Stimulated activated naive CD8-positive, alpha-beta T cell treated with anti-CD3 and anti-CD28 coated beads, Interleukin-15, Interleukin-2, amounts not matched to agents 100 ng/mL and 50 ng/mL, for 24 hours (primary cell): ENCODE measurements around the gene TIMM22.
A peak's percentile ranks its signal among the peaks of the same experiment; 100 is the strongest.
"Not testable (repeated sequence)": the region's sequence is repeated elsewhere in the genome, so short reads cannot be mapped to it uniquely, and the experiment has no call there.

Experiments
- H3K27ac Mint-ChIP-seq: one replicate; pipeline ENCODE4 v1.8.0; 2021; ENCODE audit warnings: mild to moderate bottlenecking, mixed read lengths
- H3K27me3 Mint-ChIP-seq: one replicate; pipeline ENCODE4 v1.8.0; 2021; ENCODE audit warnings: mixed read lengths
- H3K36me3 Mint-ChIP-seq: one replicate; pipeline ENCODE4 v1.8.0; 2021; ENCODE audit warnings: low read depth, mixed read lengths
- H3K4me1 Mint-ChIP-seq: one replicate; pipeline ENCODE4 v1.8.0; 2021; ENCODE audit warnings: low read depth, mixed read lengths
- H3K4me3 Mint-ChIP-seq: one replicate; pipeline ENCODE4 v1.8.0; 2021; ENCODE audit warnings: mild to moderate bottlenecking, mixed read lengths
- H3K9me3 Mint-ChIP-seq: one replicate; pipeline ENCODE4 v1.8.0; 2021; ENCODE audit warnings: mixed read lengths

Gene TIMM22

DNA sequence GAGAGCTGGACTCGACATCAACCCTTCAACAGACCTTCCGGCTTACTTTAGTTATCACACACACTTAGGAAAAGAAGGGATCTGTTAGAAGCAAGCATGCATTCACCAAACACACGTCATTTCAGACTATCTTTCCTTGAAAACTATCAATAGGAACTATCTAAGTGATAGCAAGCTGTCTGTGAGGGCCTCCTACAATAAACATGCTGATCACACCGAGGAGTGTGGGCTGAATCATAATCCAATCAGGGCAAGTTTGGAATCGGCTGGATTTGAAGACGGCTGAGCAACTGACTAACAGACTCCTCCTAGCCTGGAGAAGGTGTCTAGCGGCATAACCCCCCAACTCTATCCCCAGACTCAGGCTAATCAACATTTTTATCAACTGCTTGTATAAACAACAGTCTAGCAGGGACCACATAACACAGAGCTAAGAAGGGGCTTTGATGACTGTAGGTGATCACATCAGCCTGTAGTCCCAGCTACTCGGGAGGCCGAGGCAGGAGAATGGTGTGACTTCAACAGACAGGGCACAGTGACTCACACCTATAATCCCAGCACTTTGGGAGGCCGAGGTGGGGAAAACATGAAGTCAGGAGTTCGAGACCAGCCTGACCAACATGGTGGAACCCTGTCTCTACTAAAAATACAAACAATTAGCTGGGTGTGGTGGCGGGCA, 31.5 kb upstream of the TIMM22 start:
- H3K9me3 Mint-ChIP-seq = no peaks in the 10 kb centered on the region
- H3K4me1 Mint-ChIP-seq = peaks cover 12% of the 10 kb centered on the region
- peaks cover 48% of the 10 kb centered on the region for H3K27me3 Mint-ChIP-seq
- no peak overlapping the region for H3K4me3 Mint-ChIP-seq
- H3K27ac Mint-ChIP-seq = no peak overlapping the region
- no peaks in the 10 kb centered on the region for H3K36me3 Mint-ChIP-seq

DNA sequence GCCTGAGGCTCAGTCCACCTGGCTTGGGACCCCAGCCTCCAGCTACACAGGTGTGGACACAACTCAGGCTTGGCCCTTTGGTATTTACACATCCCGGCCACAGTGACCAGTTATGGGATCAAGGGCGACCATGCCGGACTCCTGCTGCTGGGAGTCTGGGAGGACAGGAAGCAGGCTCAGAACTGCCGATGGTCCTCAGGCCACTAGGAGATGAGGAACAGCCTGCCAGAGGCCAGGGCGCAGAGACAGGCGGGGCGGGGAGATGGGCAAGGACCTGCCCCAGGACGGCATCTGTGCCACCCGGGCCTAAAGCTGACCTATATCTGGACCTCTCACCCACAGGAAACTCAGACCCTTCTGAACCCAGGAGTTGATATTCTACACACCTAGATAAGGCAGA, 29.8 kb upstream of the TIMM22 start:
- Mint-ChIP-seq H3K4me3 (no peak overlapping the region), H3K36me3 (no peaks in the 10 kb centered on the region), H3K9me3 (no peaks in the 10 kb centered on the region), H3K27ac (no peak overlapping the region), H3K4me1 (peaks cover 12% of the 10 kb centered on the region), H3K27me3 (peaks cover 47% of the 10 kb centered on the region)

DNA sequence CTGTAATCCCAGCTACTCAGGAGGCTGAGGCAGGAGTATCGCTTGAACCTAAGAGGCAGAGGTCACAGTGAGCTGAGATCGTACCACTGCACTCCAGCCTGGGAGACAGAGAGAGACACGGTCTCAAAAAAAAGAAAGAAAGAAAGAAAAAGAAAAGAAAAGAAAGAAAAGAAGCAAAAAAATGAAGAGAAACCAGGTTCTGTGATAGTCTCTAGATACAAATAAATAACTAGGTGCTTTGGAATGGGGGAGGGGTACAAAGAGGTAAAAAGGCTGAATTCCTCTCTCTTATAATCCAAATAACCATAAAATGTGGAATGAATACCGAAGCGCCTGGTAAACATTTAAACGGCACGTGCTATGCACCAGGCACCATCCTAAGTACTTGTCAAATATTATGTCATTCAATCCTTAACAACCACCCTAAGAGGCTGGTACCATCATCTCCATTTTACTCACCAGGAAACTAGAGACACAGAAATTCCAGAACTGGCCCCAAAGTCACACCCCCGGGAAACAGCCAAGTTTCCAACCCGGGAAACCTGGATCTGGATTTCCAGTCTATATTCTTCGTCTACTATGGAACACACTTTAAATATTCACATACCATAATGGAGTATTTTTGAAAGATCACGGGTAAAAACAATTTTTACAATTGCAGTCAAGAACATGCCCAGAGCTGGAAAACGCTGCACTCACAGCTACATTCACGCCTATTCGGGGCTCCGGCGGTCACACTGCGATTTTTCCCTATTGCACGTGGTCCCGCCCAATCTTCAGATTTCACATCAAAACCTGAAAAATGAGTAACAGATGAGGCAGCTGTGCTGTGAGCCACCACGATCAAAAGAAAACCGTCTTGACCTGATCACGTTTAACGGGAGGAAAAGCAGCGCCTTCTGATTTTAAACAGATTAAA, 27.9 kb upstream of the TIMM22 start:
- Mint-ChIP-seq H3K36me3 (no peaks in the 10 kb centered on the region), H3K4me3 (no peak overlapping the region), H3K9me3 (no peaks in the 10 kb centered on the region), H3K27me3 (peaks cover 52% of the 10 kb centered on the region), H3K27ac (no peak overlapping the region), H3K4me1 (peaks cover 12% of the 10 kb centered on the region)

DNA sequence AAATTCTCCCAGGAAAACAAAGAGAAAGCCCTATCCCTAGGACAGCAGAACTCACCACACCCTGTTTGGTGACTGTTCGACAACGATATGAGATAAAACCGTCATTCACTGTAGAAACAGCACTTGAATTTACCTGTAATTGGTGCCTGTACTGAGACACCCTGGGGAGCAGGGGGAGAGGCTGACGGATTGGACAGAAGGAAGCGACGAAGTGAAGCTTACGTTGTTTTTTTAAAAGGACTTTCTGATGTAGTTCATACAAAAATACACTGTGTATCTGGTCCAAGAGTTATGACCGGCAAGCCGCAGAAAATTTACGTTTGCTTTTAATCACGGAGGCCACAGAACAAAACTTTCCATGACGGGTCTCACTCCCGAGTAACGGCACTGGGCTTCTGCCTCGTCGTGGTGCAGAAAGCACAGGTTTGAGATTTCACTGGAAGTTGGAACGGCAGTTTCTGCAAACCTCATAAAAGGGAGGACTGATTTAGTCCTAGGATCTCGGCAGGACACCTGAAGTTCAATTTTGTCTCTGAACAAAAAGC, 27.0 kb upstream of the TIMM22 start:
- Mint-ChIP-seq H3K4me1 (peaks cover 12% of the 10 kb centered on the region), H3K27me3 (peaks cover 48% of the 10 kb centered on the region), H3K27ac (no peak overlapping the region), H3K36me3 (no peaks in the 10 kb centered on the region), H3K4me3 (peak overlapping the region; percentile 12), H3K9me3 (no peaks in the 10 kb centered on the region)

DNA sequence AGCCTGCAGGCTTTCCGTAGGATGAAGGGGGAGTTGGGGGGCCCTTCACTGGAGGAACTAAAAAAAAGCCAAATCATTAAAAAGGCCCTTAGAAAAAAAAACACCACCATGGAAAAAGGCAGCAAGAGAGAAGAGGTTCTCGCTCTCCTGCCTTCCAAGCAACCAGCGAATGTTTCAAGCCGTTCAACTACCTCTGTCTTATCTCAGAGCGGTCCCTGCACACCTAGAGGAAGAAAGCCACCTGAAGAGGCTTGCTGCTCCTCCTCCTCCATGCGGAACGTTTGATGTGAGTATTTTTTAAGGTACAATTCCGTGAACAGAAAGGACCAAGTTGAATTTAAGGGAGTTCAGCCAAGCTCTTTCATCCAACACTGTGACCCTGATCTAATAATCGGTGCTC, 26.6 kb upstream of the TIMM22 start:
- Mint-ChIP-seq H3K4me1 (peaks cover 12% of the 10 kb centered on the region), H3K27ac (no peak overlapping the region), H3K4me3 (no peak overlapping the region), H3K36me3 (no peaks in the 10 kb centered on the region), H3K27me3 (peaks cover 47% of the 10 kb centered on the region), H3K9me3 (no peaks in the 10 kb centered on the region)

DNA sequence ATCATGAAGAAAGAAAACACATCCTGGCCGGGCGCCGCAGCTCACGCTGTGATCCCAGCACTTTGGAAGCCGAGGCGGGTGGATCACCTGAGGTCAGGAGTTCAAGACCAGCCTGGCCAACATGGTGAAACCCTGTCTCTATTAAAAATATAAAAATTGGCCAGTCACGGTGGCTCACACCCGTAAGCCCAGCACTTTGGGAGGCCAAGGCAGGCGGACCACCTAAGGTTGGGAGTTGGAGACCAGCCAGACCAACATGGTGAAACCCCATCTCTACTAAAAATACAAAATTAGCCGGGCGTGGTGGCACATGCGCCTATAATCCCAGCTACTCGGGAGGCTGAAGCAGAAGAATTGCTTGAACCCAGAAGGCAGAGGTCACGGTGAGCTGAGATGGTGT, 25.1 kb upstream of the TIMM22 start:
- not testable (repeated sequence) for H3K36me3 Mint-ChIP-seq, H3K4me3 Mint-ChIP-seq, H3K9me3 Mint-ChIP-seq, H3K27ac Mint-ChIP-seq
- peaks cover 61% of the 10 kb centered on the region for H3K27me3 Mint-ChIP-seq
- H3K4me1 Mint-ChIP-seq = peaks cover 12% of the 10 kb centered on the region

DNA sequence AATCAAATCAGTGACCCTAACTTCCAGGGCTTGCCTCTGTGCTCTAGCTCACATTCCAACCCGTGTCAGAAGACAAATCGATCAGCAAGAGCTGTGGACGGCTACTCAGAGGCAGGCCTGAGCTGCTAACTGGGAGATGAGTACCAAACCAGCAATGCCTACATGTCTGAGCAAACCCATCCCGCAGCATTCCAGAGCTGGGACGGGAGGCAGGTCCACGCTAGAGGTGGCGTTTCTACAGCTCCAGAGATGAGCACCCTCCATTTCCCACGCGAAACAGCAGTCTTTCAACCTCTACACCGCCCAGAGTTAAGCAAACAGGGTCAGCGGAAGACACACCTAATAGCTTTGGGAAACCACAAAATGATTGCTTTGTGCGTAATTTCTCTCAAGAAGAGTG, 23.9 kb upstream of the TIMM22 start:
- H3K4me3 Mint-ChIP-seq = no peak overlapping the region
- H3K36me3 Mint-ChIP-seq = no peaks in the 10 kb centered on the region
- H3K27me3 Mint-ChIP-seq = peaks cover 65% of the 10 kb centered on the region
- H3K9me3 Mint-ChIP-seq = no peaks in the 10 kb centered on the region
- H3K27ac Mint-ChIP-seq = no peak overlapping the region
- peaks cover 16% of the 10 kb centered on the region for H3K4me1 Mint-ChIP-seq

DNA sequence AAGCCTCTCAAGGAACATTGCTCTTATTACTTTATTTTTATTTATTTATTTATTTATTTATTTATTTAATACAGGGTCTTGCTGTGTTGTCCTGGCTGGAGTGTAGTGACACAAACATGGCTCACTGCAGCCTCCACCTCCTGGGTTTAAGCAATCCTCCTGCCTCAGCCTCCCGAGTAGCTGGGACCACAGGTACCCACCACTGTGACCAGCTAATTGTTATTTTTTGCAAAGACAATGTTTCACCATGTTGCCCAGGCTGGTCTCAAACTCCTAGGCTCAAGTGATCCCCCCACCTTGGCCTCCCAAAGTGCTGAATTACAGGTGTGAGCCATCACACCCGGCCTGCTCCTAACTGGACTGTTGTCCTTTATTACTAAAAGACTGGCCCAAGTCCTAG, 22.2 kb upstream of the TIMM22 start:
- H3K36me3 Mint-ChIP-seq, H3K4me3 Mint-ChIP-seq, H3K27ac Mint-ChIP-seq, H3K9me3 Mint-ChIP-seq: not testable (repeated sequence)
- H3K27me3 Mint-ChIP-seq = peaks cover 54% of the 10 kb centered on the region
- H3K4me1 Mint-ChIP-seq = peaks cover 11% of the 10 kb centered on the region

DNA sequence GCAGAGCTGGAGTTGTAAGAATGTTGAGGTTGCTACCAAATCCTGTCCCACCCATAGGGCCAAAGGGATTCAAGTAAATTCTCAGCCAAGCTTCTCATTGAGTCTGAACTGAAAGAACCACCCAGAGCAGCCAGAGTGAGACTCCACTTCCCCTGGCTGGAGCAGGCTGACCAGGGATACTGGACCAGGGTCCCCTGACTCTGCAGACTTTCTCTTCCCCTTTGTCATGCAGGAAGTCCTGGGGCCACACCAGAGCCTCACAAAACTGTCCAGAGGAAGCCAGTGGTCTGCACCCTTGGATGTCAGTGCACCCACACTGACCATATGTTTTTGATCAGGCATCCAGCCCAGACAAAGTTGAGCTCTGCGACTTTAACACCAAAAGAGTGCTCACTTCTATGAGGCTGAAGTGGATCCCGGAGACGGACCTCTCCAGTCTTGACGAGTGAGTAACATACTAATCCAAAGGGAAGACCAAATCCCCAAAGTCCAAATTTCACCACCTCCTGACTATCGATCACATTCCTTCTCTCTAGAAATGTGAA, 21.5 kb upstream of the TIMM22 start:
- Mint-ChIP-seq H3K4me3 (no peak overlapping the region), H3K36me3 (no peaks in the 10 kb centered on the region), H3K27ac (no peak overlapping the region), H3K27me3 (peaks cover 48% of the 10 kb centered on the region), H3K9me3 (no peaks in the 10 kb centered on the region), H3K4me1 (peaks cover 11% of the 10 kb centered on the region)

DNA sequence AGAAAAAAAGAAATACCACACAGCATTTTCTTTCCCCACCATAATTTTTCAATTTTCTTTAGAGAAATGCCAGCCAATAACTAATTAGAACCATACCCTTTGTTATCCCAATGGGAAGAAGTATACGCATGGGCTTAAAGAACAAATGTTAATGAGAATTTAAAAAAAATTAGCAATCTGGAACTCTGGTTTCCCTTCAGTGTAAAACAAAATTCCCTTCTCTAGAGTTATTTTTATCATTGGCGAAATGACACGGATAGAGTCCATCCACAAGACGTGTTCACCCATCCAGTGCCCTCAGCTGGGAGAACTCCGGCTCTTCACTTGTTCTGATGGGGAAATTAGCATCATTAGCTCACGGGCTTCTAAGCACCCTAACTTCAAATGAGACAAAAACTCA, 20.6 kb upstream of the TIMM22 start:
- Mint-ChIP-seq H3K4me1 (peaks cover 17% of the 10 kb centered on the region), H3K4me3 (no peak overlapping the region), H3K27ac (no peak overlapping the region), H3K9me3 (no peaks in the 10 kb centered on the region), H3K27me3 (peaks cover 44% of the 10 kb centered on the region), H3K36me3 (no peaks in the 10 kb centered on the region)

DNA sequence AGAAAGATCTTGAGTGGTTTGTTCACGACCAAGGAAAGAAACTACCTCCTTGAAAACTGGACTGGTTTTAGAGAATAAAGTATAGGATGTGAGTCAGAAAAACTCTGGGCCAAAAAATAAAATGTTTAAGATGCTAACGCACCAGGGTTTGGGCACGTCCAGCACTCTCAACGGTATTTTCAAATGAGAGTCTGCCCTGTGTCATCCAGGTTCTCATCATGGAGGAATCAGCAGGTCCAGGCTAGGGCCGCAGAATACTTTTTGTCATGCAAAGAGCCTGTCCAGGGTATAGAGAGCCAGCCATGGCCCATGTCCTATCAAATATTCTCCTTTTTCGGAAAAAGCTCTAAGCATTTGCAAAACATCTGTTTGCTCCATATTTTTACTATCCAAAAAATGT, 19.8 kb upstream of the TIMM22 start:
- Mint-ChIP-seq H3K4me3 (no peak overlapping the region), H3K27me3 (peaks cover 44% of the 10 kb centered on the region), H3K36me3 (no peaks in the 10 kb centered on the region), H3K9me3 (no peaks in the 10 kb centered on the region), H3K4me1 (peaks cover 17% of the 10 kb centered on the region), H3K27ac (no peak overlapping the region)

DNA sequence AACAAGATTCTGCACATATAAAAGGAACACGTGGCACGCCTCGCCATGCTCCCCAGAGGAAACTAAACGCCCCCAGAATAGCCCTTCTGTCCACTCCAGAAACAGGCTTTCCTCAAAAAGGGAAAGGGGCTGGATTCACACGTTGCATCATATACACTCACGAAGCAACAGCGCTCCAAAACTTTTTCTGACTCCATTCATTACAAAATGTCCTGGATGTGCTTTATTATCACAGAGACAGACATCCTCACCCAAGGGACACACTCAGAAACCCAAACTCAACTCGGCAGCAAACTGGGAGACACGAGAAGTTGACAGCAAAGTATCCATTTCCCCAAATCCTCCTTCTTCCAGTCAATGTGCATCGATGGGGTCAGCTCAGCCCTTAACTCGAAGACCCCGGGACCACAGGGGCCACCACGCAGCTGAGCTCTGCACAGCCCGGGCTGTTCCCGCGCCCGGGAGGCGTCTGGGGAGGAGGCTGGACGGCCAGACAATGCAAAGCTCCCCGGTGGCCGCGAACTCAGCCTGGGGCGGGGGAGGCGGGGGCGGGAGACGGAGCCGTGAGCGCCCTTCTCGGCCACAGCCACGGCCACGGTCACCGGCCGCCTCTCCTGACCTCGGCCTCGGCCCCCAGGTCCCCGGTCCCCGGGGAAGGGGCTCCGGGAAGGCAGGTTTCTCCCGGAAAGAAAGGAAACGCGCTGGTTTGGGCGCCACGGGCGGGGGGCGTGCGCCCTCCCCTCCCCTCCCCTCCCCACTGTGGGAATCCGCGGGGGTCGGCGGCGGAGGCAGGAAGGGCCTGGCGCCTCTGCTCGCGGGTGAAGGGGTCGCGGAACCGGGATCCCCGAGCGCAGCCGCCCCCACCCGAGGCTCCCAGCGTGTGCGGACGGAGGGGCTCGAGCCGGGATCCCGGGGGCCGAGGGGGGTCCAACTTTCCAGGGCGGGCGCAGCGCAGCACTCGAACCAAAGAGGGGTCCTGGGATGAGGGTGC, 18.5 kb upstream of the TIMM22 start:
- peaks cover 40% of the 10 kb centered on the region for H3K27me3 Mint-ChIP-seq
- no peaks in the 10 kb centered on the region for H3K9me3 Mint-ChIP-seq
- H3K4me1 Mint-ChIP-seq = peaks cover 17% of the 10 kb centered on the region
- H3K4me3 Mint-ChIP-seq = peak overlapping the region; percentile 61
- H3K36me3 Mint-ChIP-seq = no peaks in the 10 kb centered on the region
- H3K27ac Mint-ChIP-seq = no peak overlapping the region

DNA sequence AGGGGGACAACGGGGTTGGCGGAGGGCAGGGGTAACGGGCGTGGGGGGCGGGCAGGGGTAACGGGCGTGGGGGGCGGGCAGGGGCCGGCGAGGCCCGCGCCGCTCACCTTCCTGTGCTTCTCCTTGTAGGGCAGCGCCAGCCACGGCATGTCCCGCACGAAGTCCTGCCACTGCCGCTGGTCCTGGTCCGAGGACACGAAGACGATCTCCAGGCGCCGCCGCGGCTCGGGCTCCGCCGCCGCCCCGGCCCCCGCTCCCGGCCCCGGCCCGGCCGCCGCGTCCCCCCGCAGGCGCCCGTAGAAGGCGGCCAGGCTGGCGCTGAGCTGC, 17.8 kb upstream of the TIMM22 start:
- Mint-ChIP-seq H3K36me3 (no peaks in the 10 kb centered on the region), H3K4me3 (no peak overlapping the region), H3K4me1 (peaks cover 17% of the 10 kb centered on the region), H3K27ac (no peak overlapping the region), H3K9me3 (no peaks in the 10 kb centered on the region), H3K27me3 (peaks cover 37% of the 10 kb centered on the region)

DNA sequence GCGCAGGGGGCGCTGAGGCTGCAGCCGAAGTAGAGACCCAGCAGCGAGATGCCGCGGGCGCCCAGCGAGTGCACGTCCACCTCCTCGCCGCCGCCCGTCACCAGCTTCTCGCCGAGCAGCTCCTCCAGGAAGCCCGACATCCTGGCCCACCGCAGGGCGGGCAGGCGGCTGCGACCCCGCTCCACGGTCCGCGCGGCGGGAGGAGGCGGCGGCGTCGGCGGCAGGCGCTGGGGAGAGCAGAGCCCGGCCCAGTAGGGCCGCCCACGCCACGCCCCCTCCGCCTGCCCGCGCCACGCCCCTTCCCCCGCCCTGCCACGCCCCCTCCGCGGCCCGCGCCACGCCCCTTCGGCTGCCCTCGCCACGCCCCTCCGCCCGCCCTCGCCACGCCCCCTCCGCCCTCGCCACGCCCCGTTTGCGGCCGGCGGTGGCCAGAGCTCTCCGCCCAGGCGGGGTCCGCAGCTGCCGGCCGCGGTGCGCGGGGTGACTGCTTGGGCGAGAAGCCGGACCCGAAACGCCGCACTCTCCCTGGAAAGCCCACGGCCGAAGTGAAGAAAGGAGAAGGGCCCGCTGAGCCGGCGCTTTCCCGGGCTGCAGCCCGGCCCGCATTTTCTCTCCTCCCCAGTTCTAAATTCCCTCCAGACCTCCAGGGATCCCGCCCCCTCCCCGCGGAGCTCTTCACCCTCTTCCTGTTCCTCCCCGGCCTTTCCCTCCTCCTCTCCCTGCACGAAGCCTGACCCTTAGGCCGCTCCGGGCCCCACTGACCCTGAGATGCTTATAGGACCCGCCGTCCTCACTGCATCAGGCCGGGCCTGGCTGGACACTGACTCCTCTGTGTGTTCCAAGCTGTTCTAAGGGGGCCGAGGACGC, 17.2 kb upstream of the TIMM22 start, which contains the start of gene NXN:
NXN (minus strand) TSS at position 238 of the 867 bp plus-strand sequence.
- peak within 1 kb of the TSS; percentile 52 for H3K27ac Mint-ChIP-seq

More for the DNA sequence above, 17.2 kb upstream of the TIMM22 start, which contains the start of gene NXN:
- Mint-ChIP-seq H3K4me1 (peaks cover 17% of the 10 kb centered on the region), H3K27me3 (peaks cover 34% of the 10 kb centered on the region), H3K36me3 (no peaks in the 10 kb centered on the region), H3K9me3 (no peaks in the 10 kb centered on the region), H3K4me3 (peak within 1 kb of the TSS; percentile 70)
